Measurements from ENCODE around the gene CCDC12. TPM values are rescaled to one million over a fixed set of nuclear protein-coding genes. Genes with fewer than 3 reads are reported as not detected.

CCDC12 gene
- total and polyA plus RNA-seq, 9 of the 15 experiments (the other 6 are each of a cell fraction or from before 2014, with no cell fraction given), result 8.9 to 201 (median 86.9) TPM

DNA sequence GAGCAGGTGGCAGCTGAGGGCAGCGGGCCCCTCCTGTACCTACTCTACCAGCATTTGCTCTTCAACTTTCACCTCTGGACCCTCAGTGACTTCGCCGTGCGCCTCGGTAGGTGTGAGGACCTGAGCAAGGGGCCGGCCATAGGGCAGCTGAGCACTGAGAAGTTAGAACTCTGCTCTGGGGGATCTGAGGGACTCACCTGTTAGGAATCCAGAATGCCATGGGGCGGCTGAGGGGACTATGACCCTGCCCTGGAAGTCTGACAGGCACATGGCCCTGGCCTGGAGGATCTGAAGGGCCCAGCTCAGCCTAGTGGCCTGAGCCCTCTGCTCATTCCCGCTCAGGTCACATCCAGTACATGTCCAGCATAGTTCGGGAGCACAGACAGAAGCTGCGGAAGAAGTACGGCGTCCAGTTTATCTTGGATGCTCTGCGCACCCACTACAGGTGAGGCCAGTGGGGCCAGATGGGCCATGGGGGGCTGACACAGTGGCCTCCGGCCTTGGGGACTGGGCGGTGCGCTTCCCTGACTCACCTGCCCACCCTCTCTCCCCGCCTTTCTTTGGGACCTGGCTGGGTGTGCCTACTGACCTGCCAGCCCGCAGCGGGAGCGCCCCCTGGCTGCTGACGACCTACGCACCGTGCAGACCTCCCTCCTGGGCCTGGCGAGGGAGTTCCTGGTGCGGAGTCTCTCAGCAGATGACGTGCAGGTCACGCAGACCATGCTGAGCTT is 21.7 kb upstream of the CCDC12 start (continued):
- TF ChIP-seq CBX1 (IDR thresholded peaks at IDR 0.05; ENCODE audit: low read depth), result peak; percentile 55; the same call in 1 of the 2 replicates
- TF ChIP-seq ZFP36 (IDR thresholded peaks at IDR 0.05; ENCODE audit: low read depth, low read length, partially characterized antibody), result peak; percentile 43
- TF ChIP-seq CC2D1A (IDR thresholded peaks at IDR 0.05), result peak; percentile 92
- TF ChIP-seq, protein P1, sequence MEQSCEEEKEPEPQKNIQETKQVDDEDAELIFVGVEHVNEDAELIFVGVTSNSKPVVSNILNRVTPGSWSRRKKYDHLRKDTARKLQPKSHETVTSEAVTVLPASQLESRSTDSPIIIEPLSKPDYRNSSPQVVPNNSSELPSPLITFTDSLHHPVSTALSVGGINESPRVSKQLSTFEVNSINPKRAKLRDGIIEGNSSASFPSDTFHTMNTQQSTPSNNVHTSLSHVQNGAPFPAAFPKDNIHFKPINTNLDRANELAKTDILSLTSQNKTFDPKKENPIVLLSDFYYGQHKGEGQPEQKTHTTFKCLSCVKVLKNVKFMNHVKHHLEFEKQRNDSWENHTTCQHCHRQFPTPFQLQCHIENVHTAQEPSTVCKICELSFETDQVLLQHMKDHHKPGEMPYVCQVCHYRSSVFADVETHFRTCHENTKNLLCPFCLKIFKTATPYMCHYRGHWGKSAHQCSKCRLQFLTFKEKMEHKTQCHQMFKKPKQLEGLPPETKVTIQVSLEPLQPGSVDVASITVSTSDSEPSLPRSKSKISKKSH (CRISPR knock-in tag; IDR thresholded peaks at IDR 0.05), result no peak
- peak; percentile 7 to 65; a peak in 2 of 4 replicates for TF ChIP-seq MAZ (CRISPR knock-in tag; conservative IDR thresholded peaks at IDR 0.05 in 1 of 2, IDR thresholded peaks at IDR 0.05 in 1 of 2)
- TF ChIP-seq MED1 (CRISPR knock-in tag; IDR thresholded peaks at IDR 0.05; ENCODE audit: borderline replicate concordance), result no peak
- TF ChIP-seq MTA1 (IDR thresholded peaks at IDR 0.05; ENCODE audit: borderline replicate concordance), result no peak
- TF ChIP-seq, protein P2, sequence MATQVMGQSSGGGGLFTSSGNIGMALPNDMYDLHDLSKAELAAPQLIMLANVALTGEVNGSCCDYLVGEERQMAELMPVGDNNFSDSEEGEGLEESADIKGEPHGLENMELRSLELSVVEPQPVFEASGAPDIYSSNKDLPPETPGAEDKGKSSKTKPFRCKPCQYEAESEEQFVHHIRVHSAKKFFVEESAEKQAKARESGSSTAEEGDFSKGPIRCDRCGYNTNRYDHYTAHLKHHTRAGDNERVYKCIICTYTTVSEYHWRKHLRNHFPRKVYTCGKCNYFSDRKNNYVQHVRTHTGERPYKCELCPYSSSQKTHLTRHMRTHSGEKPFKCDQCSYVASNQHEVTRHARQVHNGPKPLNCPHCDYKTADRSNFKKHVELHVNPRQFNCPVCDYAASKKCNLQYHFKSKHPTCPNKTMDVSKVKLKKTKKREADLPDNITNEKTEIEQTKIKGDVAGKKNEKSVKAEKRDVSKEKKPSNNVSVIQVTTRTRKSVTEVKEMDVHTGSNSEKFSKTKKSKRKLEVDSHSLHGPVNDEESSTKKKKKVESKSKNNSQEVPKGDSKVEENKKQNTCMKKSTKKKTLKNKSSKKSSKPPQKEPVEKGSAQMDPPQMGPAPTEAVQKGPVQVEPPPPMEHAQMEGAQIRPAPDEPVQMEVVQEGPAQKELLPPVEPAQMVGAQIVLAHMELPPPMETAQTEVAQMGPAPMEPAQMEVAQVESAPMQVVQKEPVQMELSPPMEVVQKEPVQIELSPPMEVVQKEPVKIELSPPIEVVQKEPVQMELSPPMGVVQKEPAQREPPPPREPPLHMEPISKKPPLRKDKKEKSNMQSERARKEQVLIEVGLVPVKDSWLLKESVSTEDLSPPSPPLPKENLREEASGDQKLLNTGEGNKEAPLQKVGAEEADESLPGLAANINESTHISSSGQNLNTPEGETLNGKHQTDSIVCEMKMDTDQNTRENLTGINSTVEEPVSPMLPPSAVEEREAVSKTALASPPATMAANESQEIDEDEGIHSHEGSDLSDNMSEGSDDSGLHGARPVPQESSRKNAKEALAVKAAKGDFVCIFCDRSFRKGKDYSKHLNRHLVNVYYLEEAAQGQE (IDR thresholded peaks at IDR 0.05; ENCODE audit: borderline replicate concordance), result peak; percentile 95
- TF ChIP-seq, protein P2 (CRISPR knock-in tag; IDR thresholded peaks at IDR 0.05; ENCODE audit: low read depth), result no peak
- TF ChIP-seq STAG1 (CRISPR knock-in tag; IDR thresholded peaks at IDR 0.05; ENCODE audit: borderline replicate concordance), result peak; percentile 80; the same call in 1 of the 2 replicates
- no peak for TF ChIP-seq ATF1 (CRISPR knock-in tag; IDR thresholded peaks at IDR 0.05)
- peak; percentile 31; the same call in 1 of the 2 replicates for TF ChIP-seq ATF1 (tag; IDR thresholded peaks at IDR 0.05)
- 0 out of 2 replicates have a peak, but pooled peaks have one; percentile 28 for TF ChIP-seq SIN3B (IDR thresholded peaks at IDR 0.05; ENCODE audit: low read depth)
- TF ChIP-seq, protein P3, sequence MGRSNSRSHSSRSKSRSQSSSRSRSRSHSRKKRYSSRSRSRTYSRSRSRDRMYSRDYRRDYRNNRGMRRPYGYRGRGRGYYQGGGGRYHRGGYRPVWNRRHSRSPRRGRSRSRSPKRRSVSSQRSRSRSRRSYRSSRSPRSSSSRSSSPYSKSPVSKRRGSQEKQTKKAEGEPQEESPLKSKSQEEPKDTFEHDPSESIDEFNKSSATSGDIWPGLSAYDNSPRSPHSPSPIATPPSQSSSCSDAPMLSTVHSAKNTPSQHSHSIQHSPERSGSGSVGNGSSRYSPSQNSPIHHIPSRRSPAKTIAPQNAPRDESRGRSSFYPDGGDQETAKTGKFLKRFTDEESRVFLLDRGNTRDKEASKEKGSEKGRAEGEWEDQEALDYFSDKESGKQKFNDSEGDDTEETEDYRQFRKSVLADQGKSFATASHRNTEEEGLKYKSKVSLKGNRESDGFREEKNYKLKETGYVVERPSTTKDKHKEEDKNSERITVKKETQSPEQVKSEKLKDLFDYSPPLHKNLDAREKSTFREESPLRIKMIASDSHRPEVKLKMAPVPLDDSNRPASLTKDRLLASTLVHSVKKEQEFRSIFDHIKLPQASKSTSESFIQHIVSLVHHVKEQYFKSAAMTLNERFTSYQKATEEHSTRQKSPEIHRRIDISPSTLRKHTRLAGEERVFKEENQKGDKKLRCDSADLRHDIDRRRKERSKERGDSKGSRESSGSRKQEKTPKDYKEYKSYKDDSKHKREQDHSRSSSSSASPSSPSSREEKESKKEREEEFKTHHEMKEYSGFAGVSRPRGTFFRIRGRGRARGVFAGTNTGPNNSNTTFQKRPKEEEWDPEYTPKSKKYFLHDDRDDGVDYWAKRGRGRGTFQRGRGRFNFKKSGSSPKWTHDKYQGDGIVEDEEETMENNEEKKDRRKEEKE (IDR thresholded peaks at IDR 0.05; ENCODE audit: borderline replicate concordance in 1 of 2, control insufficient read depth in 1 of 2, low read depth in 2 of 2, low read length in 1 of 2), result no peak
